Liver (tissue), 9 donors: Measurements from ENCODE around the gene SLX9. TPM values are rescaled to one million over a fixed set of nuclear protein-coding genes. Genes with fewer than 3 reads are reported as not detected.

Experiments
- DNase-seq: peaks from one replicate; pipeline ENCODE4 v3.0.0-alpha.2; 2017; ENCODE audit warnings: low spot score
- H3K27ac ChIP-seq, 2 donors: one replicate each; pipeline ENCODE4 v1.7.0; 2013; ENCODE audit warnings: inconsistent platforms in 2 of 2, low read length in 2 of 2, control low read depth in 1 of 2, low read depth in 1 of 2, mild to moderate bottlenecking in 1 of 2
- H3K27me3 ChIP-seq, 4 donors: one replicate each; pipeline versions ENCODE4 v1.6.1 to v1.7.0; 2013; ENCODE audit warnings: low read length in 3 of 4, inconsistent platforms in 1 of 4, mild to moderate bottlenecking in 1 of 4, moderate library complexity in 1 of 4; ENCODE audit not compliant: control insufficient read depth in 4 of 4, insufficient read depth in 4 of 4
- H3K36me3 ChIP-seq, 4 donors: one replicate each; pipeline versions ENCODE4 v1.6.1 to v1.7.0; 2013; ENCODE audit warnings: low read length in 3 of 4, mild to moderate bottlenecking in 3 of 4, low read depth in 1 of 4, moderate library complexity in 1 of 4; ENCODE audit not compliant: control insufficient read depth in 4 of 4, insufficient read depth in 3 of 4
- H3K4me1 ChIP-seq, 4 donors: one replicate each; pipeline versions ENCODE4 v1.6.1 to v1.7.0; 2013; ENCODE audit warnings: low read length in 3 of 4, mild to moderate bottlenecking in 3 of 4, moderate library complexity in 1 of 4; ENCODE audit not compliant: control insufficient read depth in 4 of 4, insufficient read depth in 4 of 4
- H3K4me3 ChIP-seq, 3 donors: one replicate each; pipeline versions ENCODE4 v1.6.1 to v1.7.0; 2013; ENCODE audit warnings: low read length in 3 of 3, control low read depth in 1 of 3, low read depth in 1 of 3, mild to moderate bottlenecking in 1 of 3
- H3K9ac ChIP-seq, 2 donors: one replicate each; pipeline ENCODE4 v1.7.0; 2013; ENCODE audit warnings: low read length in 2 of 2, mild to moderate bottlenecking in 2 of 2, moderate library complexity in 2 of 2, control low read depth in 1 of 2, low read depth in 1 of 2
- H3K9me3 ChIP-seq, 4 donors: one replicate each; pipeline versions ENCODE4 v1.6.1 to v1.7.0; 2013; ENCODE audit warnings: low read length in 3 of 4; ENCODE audit not compliant: control insufficient read depth in 4 of 4
- EGR1 ChIP-seq, 2 donors: IDR thresholded peaks; 2 replicates each; pipeline ENCODE4 v1.6.1; 2016 to 2018; ENCODE audit warnings: antibody characterized with exemption in 2 of 2, low read depth in 2 of 2
- FOXA2 ChIP-seq: IDR thresholded peaks from 2 replicates; pipeline ENCODE4 v1.6.1; 2016; ENCODE audit warnings: antibody characterized with exemption
- GABPA ChIP-seq, 2 donors: IDR thresholded peaks in 1 of 2; conservative IDR thresholded peaks in 1 of 2; 2 replicates each; pipeline ENCODE4 v1.6.1; 2016; ENCODE audit warnings: antibody characterized with exemption in 2 of 2, mild to moderate bottlenecking in 1 of 2, moderate library complexity in 1 of 2
- HNF4G ChIP-seq: IDR thresholded peaks from 2 replicates; pipeline ENCODE4 v1.6.1; 2016; ENCODE audit warnings: antibody characterized with exemption
- SP1 ChIP-seq: IDR thresholded peaks from 2 replicates; pipeline ENCODE4 v1.6.1; 2018; ENCODE audit warnings: antibody characterized with exemption, mild to moderate bottlenecking
- YY1 ChIP-seq: IDR thresholded peaks from 2 replicates; pipeline ENCODE4 v1.6.1; 2016; ENCODE audit warnings: antibody characterized with exemption, mild to moderate bottlenecking
- WGBS: extraction: QIAGEN DNeasy Blood & Tissue Kit; methylation state at CpG from one replicate; pipeline ENCODE4 v1.1.7; 2013; 5-methylcytosine and 5-hydroxymethylcytosine counted together
- polyA plus RNA-seq, 2 donors: library from polyadenylated mRNA; stranded (reverse) in 1 of 2; unstranded in 1 of 2; fragments of 200-250 nt in 1 of 2; fragments of >200 nt in 1 of 2; fragmentation: Nextera tagmentation in 1 of 2; extraction: Ambion mirVana in 1 of 2; gene quantifications; one replicate each; pipeline versions ENCODE4 v1.2.1 to v1.2.3, GENCODE V29; 2013 to 2015
- total RNA-seq, 2 donors: library from RNA; depleted of rRNA; stranded (reverse); fragments of >200 nt; gene quantifications; one replicate each; pipeline ENCODE4 v1.2.3, GENCODE V29; 2014
- TF ChIP-seq, protein P1 (sequence below): IDR thresholded peaks from 2 replicates; pipeline ENCODE4 v1.6.1; 2016; ENCODE audit warnings: antibody characterized with exemption, mild to moderate bottlenecking
- TF ChIP-seq, protein P2 (sequence below): IDR thresholded peaks from 2 replicates; pipeline ENCODE4 v1.6.1; 2016; ENCODE audit warnings: antibody characterized with exemption
- TF ChIP-seq, protein P3 (sequence below): IDR thresholded peaks from 2 replicates; pipeline ENCODE4 v1.6.1; 2016; ENCODE audit warnings: antibody characterized with exemption
- TF ChIP-seq, protein P4 (sequence below): fragments of 150-350 bp; IDR thresholded peaks from 2 replicates; pipeline ENCODE4 v1.5.1; 2017; ENCODE audit warnings: improper control_type of control experiment, low read depth, low read length; ENCODE audit not compliant: missing input control
- donor health status: healthy.
- donor health status: healthy.
- donor health status: healthy.
- donor health status: healthy.
- donor health status: healthy.

SLX9 gene
- total and polyA plus RNA-seq, 4 donors = 7.5 to 20.3 (median 12.2) TPM

DNA sequence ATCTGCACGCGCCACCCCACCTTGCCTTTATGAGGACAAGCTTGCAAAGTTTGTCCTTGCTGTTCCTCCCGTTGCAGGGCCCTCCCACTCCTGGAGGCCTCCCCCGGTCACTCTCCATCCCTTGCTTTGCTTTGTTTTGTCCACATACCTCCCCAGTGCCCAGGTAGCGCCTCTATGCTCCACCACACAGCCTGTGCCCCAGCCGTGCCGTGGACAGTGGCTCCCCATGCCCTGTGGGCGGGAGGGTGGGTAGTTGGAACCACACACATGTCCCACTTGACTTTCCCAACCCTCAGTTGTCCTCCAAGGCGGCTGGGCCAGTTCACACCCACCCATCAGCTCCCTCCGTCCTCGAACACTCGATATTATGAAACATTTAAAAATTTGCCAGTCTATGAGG is 24.6 kb downstream of the SLX9 start:
- H3K9ac ChIP-seq = no peak overlapping the region
- DNase-seq = no peak
- H3K36me3 ChIP-seq = peaks cover 5 to 20% (median 6%) of the 10 kb centered on the region in 4 donors
- no peaks in the 10 kb centered on the region for H3K9me3 ChIP-seq
- TF ChIP-seq YY1 (no peak), HNF4G (no peak), GABPA (IDR thresholded peaks at IDR 0.05 in 1 of 2, conservative IDR thresholded peaks at IDR 0.05 in 1 of 2) (no peak), SP1 (no peak), EGR1 (IDR thresholded peaks at IDR 0.05; ENCODE audit: low read depth in 2 of 2) (no peak), FOXA2 (no peak)
- TF ChIP-seq, protein P1, sequence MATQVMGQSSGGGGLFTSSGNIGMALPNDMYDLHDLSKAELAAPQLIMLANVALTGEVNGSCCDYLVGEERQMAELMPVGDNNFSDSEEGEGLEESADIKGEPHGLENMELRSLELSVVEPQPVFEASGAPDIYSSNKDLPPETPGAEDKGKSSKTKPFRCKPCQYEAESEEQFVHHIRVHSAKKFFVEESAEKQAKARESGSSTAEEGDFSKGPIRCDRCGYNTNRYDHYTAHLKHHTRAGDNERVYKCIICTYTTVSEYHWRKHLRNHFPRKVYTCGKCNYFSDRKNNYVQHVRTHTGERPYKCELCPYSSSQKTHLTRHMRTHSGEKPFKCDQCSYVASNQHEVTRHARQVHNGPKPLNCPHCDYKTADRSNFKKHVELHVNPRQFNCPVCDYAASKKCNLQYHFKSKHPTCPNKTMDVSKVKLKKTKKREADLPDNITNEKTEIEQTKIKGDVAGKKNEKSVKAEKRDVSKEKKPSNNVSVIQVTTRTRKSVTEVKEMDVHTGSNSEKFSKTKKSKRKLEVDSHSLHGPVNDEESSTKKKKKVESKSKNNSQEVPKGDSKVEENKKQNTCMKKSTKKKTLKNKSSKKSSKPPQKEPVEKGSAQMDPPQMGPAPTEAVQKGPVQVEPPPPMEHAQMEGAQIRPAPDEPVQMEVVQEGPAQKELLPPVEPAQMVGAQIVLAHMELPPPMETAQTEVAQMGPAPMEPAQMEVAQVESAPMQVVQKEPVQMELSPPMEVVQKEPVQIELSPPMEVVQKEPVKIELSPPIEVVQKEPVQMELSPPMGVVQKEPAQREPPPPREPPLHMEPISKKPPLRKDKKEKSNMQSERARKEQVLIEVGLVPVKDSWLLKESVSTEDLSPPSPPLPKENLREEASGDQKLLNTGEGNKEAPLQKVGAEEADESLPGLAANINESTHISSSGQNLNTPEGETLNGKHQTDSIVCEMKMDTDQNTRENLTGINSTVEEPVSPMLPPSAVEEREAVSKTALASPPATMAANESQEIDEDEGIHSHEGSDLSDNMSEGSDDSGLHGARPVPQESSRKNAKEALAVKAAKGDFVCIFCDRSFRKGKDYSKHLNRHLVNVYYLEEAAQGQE = no peak
- TF ChIP-seq, protein P2, sequence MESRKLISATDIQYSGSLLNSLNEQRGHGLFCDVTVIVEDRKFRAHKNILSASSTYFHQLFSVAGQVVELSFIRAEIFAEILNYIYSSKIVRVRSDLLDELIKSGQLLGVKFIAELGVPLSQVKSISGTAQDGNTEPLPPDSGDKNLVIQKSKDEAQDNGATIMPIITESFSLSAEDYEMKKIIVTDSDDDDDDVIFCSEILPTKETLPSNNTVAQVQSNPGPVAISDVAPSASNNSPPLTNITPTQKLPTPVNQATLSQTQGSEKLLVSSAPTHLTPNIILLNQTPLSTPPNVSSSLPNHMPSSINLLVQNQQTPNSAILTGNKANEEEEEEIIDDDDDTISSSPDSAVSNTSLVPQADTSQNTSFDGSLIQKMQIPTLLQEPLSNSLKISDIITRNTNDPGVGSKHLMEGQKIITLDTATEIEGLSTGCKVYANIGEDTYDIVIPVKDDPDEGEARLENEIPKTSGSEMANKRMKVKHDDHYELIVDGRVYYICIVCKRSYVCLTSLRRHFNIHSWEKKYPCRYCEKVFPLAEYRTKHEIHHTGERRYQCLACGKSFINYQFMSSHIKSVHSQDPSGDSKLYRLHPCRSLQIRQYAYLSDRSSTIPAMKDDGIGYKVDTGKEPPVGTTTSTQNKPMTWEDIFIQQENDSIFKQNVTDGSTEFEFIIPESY = no peak
- TF ChIP-seq, protein P3, sequence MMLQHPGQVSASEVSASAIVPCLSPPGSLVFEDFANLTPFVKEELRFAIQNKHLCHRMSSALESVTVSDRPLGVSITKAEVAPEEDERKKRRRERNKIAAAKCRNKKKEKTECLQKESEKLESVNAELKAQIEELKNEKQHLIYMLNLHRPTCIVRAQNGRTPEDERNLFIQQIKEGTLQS = no peak
- no peaks in the 10 kb centered on the region for H3K27me3 ChIP-seq
- no peak overlapping the region for H3K4me3 ChIP-seq
- H3K4me1 ChIP-seq = peaks cover 2 to 16% (median 5%) of the 10 kb centered on the region in 4 donors
- no peak overlapping the region for H3K27ac ChIP-seq
- WGBS = 97% methylated on average over 12 of the region's 12 CpGs

DNA sequence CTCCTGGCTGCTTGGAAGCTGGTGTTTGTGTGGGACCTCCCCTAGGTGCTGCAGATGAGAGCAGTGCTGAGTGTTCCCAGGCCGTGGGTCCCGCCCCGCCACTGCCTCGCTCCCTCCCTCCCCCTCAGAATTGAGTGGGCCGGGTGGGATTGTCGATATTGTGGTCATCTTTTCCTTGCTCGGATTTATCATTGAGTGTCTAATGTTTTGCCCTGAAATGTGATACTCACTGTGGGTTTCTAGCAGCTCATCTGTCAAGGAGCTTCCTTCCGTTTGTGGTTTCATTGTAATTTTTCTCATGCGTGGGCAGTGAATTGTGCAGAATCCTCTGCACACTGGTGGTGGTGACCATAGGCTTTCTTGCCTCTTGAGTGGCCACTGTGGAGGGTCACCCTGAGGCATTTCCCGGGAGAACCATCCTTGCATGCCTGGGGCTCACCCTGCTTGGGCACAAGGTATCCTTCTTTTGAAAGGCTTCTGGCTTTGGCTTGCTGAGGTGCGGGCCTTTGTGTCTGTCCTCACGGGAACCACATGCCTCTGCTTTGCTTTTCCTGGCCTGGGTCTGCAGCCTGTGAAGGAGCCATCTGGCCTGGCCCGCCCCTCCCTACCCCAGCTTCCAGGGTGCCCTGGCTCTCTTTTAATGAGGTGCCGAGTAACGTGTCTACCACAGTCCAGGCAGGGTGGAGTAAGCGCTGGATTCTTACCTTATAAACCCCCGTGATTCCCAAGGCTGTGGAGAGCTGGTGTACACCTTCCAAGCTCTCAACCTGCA is 25.6 kb downstream of the SLX9 start:
- 90% methylated on average over 17 of the region's 17 CpGs for WGBS
- Histone ChIP-seq H3K9me3 (no peaks in the 10 kb centered on the region), H3K27me3 (no peaks in the 10 kb centered on the region), H3K27ac (no peak overlapping the region), H3K9ac (no peak overlapping the region), H3K4me3 (no peak overlapping the region), H3K4me1 (peaks cover 2 to 19% (median 5%) of the 10 kb centered on the region in 4 donors), H3K36me3 (peaks cover under 1 to 17% (median 4%) of the 10 kb centered on the region in 4 donors)
- no peak for DNase-seq
- TF ChIP-seq FOXA2 (no peak), EGR1 (IDR thresholded peaks at IDR 0.05; ENCODE audit: low read depth in 2 of 2) (no peak)
- TF ChIP-seq, protein P4, sequence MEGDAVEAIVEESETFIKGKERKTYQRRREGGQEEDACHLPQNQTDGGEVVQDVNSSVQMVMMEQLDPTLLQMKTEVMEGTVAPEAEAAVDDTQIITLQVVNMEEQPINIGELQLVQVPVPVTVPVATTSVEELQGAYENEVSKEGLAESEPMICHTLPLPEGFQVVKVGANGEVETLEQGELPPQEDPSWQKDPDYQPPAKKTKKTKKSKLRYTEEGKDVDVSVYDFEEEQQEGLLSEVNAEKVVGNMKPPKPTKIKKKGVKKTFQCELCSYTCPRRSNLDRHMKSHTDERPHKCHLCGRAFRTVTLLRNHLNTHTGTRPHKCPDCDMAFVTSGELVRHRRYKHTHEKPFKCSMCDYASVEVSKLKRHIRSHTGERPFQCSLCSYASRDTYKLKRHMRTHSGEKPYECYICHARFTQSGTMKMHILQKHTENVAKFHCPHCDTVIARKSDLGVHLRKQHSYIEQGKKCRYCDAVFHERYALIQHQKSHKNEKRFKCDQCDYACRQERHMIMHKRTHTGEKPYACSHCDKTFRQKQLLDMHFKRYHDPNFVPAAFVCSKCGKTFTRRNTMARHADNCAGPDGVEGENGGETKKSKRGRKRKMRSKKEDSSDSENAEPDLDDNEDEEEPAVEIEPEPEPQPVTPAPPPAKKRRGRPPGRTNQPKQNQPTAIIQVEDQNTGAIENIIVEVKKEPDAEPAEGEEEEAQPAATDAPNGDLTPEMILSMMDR = no peak
